Measurements from ENCODE around the gene TMEM198.

The TMEM198 gene

DNA sequence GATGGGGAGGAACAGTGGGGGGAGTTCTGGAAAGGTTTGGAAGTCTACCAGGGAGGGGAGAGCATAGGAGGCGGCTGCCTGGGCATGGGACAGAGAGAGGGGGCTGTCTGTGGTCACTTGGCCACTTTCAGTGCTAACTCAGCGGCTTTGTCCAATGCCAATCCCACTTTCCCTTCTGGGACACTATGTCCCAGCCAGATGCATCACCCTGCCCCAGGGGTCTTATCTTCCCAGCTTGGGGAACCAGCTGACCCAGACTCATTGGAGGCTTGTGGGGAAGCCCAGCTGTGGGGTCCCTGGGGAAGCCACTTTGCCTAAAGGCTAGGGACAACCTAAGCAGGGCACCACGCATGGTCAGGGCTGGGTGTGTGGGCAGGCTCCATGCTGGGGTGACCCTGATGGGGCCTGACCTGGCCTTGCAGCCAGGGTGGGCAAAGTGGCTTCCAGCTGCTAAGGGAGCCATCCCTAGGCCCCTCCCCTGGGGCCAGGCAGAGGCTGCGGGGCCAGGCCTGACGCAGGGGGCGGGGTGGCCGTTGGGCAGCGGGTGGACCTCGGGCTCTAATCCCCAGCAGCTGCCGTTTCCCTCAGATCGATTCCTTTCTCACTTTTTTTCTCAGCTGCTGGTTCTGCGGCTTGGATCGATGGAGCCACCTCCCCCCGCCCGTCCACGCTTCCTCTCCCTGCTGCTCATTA, 31.2 kb upstream of the TMEM198 start:
- Histone ChIP-seq H3K4me1 (ENCODE audit: insufficient read depth, poor library complexity, severe bottlenecking) (no peaks in the 10 kb centered on the region), H3K4me3 (ENCODE audit: severe bottlenecking) (no peak overlapping the region), H3K36me3 (ENCODE audit: low read depth) (no peaks in the 10 kb centered on the region), H3K9me3 (ENCODE audit: severe bottlenecking) (no peaks in the 10 kb centered on the region), H3K27ac (ENCODE audit: poor library complexity, severe bottlenecking) (no peak overlapping the region), H3K27me3 (ENCODE audit: insufficient read depth, poor library complexity, severe bottlenecking) (peaks cover 60% of the 10 kb centered on the region)
- TF ChIP-seq, protein P1, sequence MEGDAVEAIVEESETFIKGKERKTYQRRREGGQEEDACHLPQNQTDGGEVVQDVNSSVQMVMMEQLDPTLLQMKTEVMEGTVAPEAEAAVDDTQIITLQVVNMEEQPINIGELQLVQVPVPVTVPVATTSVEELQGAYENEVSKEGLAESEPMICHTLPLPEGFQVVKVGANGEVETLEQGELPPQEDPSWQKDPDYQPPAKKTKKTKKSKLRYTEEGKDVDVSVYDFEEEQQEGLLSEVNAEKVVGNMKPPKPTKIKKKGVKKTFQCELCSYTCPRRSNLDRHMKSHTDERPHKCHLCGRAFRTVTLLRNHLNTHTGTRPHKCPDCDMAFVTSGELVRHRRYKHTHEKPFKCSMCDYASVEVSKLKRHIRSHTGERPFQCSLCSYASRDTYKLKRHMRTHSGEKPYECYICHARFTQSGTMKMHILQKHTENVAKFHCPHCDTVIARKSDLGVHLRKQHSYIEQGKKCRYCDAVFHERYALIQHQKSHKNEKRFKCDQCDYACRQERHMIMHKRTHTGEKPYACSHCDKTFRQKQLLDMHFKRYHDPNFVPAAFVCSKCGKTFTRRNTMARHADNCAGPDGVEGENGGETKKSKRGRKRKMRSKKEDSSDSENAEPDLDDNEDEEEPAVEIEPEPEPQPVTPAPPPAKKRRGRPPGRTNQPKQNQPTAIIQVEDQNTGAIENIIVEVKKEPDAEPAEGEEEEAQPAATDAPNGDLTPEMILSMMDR (IDR thresholded peaks at IDR 0.05; ENCODE audit: poor library complexity, severe bottlenecking): no peak
- ATAC-seq (ENCODE audit: low read depth) (no peak), DNase-seq (ENCODE audit: low spot score) (no peak)

DNA sequence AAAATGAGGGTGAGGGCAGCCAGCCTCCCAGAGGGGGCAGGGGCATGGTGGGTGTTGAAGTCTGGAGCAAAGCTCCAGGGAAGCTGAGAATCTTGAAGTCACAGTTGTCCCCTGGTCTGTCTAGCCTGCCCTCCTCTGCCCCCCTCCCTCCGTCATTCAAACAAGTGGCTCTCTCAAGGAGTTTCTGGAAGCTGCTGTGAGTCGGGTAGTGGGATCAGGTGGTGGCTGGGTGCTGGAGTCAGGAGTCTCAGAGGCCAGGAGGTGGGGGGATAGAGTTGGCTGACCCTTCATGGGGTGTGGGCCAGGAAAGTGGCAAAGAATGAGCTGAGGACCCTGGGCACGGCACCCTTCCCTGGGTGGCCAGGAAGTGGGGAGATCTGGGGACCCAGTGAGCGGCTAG, 30.0 kb upstream of the TMEM198 start:
- Histone ChIP-seq H3K27me3 (ENCODE audit: insufficient read depth, poor library complexity, severe bottlenecking) (peaks cover 60% of the 10 kb centered on the region), H3K36me3 (ENCODE audit: low read depth) (no peaks in the 10 kb centered on the region), H3K4me3 (ENCODE audit: severe bottlenecking) (no peak overlapping the region), H3K27ac (ENCODE audit: poor library complexity, severe bottlenecking) (no peak overlapping the region), H3K4me1 (ENCODE audit: insufficient read depth, poor library complexity, severe bottlenecking) (no peaks in the 10 kb centered on the region), H3K9me3 (ENCODE audit: severe bottlenecking) (no peaks in the 10 kb centered on the region)
- TF ChIP-seq, protein P1 (IDR thresholded peaks at IDR 0.05; ENCODE audit: poor library complexity, severe bottlenecking): no peak
- ATAC-seq (ENCODE audit: low read depth) (no peak), DNase-seq (ENCODE audit: low spot score) (no peak)

DNA sequence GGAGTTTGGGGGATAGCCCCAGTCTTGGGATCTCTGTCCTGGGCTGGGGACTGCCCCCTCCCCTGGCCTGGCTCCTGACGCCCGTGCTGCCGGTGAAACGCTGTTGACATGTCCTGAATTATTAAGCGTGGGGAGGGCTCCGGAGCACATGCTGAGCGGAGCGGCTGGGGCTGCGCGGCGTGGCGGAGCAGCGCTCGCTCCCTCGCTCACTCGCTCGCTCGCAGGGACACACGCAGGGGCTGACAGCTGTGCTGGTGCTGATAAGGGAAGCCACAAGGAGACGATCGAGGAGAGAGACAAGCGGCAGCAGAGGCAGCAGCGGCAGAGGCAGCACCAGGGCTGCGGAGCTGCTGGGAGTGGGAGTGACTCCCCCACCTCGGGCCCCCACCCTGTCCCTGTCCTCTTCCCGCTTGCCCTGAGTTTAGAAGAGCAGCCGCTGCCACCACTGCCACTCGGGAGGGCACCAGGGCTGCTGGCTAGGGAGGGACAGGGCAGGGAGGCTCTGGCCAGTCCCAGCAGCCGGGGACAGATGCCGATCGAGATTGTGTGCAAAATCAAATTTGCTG, 29.5 kb upstream of the TMEM198 start, which contains the start of gene ASIC4:
ASIC4 (plus strand) TSS at position 287 of the 566 bp plus-strand sequence; CDS start at position 530, 243 bp downstream.
- Histone ChIP-seq H3K36me3 (ENCODE audit: low read depth) (no peaks in the 10 kb centered on the region), H3K27ac (ENCODE audit: poor library complexity, severe bottlenecking) (no peak within 1 kb of the TSS), H3K4me3 (ENCODE audit: severe bottlenecking) (no peak within 1 kb of the TSS), H3K9me3 (ENCODE audit: severe bottlenecking) (no peaks in the 10 kb centered on the region), H3K27me3 (ENCODE audit: insufficient read depth, poor library complexity, severe bottlenecking) (peaks cover 60% of the 10 kb centered on the region), H3K4me1 (ENCODE audit: insufficient read depth, poor library complexity, severe bottlenecking) (no peaks in the 10 kb centered on the region)
- TF ChIP-seq, protein P1 (IDR thresholded peaks at IDR 0.05; ENCODE audit: poor library complexity, severe bottlenecking): no peak
- DNase-seq (ENCODE audit: low spot score) (no peak), ATAC-seq (ENCODE audit: low read depth) (no peak)

DNA sequence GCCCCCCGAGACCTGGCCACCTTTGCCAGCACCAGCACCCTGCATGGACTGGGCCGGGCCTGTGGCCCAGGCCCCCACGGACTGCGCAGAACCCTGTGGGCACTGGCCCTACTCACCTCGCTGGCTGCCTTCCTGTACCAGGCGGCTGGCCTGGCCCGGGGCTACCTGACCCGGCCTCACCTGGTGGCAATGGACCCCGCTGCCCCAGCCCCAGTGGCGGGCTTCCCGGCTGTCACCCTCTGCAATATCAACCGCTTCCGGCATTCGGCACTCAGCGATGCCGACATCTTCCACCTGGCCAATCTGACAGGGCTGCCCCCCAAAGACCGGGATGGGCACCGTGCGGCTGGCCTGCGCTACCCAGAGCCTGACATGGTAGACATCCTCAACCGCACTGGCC, 29.0 kb upstream of the TMEM198 start:
- TF ChIP-seq, protein P1 (IDR thresholded peaks at IDR 0.05; ENCODE audit: poor library complexity, severe bottlenecking): no peak
- Histone ChIP-seq H3K4me1 (ENCODE audit: insufficient read depth, poor library complexity, severe bottlenecking) (no peaks in the 10 kb centered on the region), H3K4me3 (ENCODE audit: severe bottlenecking) (no peak overlapping the region), H3K27me3 (ENCODE audit: insufficient read depth, poor library complexity, severe bottlenecking) (peaks cover 56% of the 10 kb centered on the region), H3K27ac (ENCODE audit: poor library complexity, severe bottlenecking) (no peak overlapping the region), H3K36me3 (ENCODE audit: low read depth) (no peaks in the 10 kb centered on the region), H3K9me3 (ENCODE audit: severe bottlenecking) (no peaks in the 10 kb centered on the region)
- DNase-seq (ENCODE audit: low spot score) (no peak), ATAC-seq (ENCODE audit: low read depth) (no peak)
